ENCODE data around the gene NLN.
"Not testable (repeated sequence)": the region's sequence is repeated elsewhere in the genome, so short reads cannot be mapped to it uniquely, and the experiment has no call there.

DNA sequence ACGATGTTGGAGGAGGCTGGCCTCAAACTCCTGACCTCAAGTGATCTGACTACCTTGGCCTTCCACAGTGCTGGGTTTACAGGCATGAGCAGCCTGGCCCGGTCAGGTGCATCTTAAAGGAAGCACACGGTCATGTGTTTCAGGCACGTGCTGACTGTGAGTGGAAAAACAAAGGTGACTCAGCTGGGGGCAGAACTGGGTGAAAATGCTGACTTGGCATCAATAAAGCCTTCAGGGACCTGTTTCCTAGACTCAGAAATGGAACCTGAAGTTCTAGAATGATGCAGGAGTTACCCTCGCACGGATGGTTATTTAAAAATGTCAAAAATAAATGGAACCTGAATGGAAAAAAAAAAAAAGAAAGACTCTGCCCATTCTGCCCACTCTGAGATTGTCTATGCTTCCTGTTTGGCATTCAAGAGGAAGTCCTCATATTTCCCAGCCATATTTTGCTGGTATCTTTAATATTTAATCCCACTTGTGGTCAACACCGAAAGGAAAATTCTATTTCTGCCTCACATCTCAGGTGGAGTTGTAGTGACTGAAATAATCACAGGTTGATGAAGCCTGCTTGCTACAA is 12.3 kb downstream of the NLN start:
- TF ChIP-seq, protein P1, sequence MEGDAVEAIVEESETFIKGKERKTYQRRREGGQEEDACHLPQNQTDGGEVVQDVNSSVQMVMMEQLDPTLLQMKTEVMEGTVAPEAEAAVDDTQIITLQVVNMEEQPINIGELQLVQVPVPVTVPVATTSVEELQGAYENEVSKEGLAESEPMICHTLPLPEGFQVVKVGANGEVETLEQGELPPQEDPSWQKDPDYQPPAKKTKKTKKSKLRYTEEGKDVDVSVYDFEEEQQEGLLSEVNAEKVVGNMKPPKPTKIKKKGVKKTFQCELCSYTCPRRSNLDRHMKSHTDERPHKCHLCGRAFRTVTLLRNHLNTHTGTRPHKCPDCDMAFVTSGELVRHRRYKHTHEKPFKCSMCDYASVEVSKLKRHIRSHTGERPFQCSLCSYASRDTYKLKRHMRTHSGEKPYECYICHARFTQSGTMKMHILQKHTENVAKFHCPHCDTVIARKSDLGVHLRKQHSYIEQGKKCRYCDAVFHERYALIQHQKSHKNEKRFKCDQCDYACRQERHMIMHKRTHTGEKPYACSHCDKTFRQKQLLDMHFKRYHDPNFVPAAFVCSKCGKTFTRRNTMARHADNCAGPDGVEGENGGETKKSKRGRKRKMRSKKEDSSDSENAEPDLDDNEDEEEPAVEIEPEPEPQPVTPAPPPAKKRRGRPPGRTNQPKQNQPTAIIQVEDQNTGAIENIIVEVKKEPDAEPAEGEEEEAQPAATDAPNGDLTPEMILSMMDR (IDR thresholded peaks at IDR 0.05), result not testable (repeated sequence)
- TF ChIP-seq POLR2A (IDR thresholded peaks at IDR 0.05), result not testable (repeated sequence)

Data from Peyer's patch (tissue), 4 donors.